GM12878 (cell line): ENCODE results near the gene RAP1GAP. TPM values are rescaled to one million over a fixed set of nuclear protein-coding genes. Genes with fewer than 3 reads are reported as not detected.

Source experiments
- ATAC-seq: fragments of 200-7000 bp; cut with Tn5 transposase; 3 replicates; pipeline ENCODE4 v1.9.1; 2020; ENCODE audit warnings: mild to moderate bottlenecking, moderate library complexity
- BruUV-seq: library from RNA; stranded (reverse); fragments of 400-500 nt; replicated peaks from 2 replicates; lab custom pipeline; 2021; lab: Mats Ljungman, UMichigan
- CTCF ChIA-PET: fragments of 300-600 bp; sonication (Branson Sonifier 250); formaldehyde crosslinking; extraction: SDS; loops from one replicate; lab custom pipeline; 2021; ENCODE audit warnings: inconsistent platforms; lab: Yijun Ruan, JAX
- POLR2A ChIA-PET: fragments of 350-600 bp; formaldehyde crosslinking; extraction: SDS; loops from one replicate; lab custom pipeline; 2021; ENCODE audit warnings: inconsistent platforms; lab: Charles Lee
- RAD21 ChIA-PET: fragments of 300-600 bp; sonication (Branson Sonifier 250); formaldehyde crosslinking; loops from one replicate; lab custom pipeline; 2023; ENCODE audit warnings: antibody characterized with exemption; ENCODE audit not compliant: unreplicated experiment; lab: Charles Lee
- SMC1A ChIA-PET: fragments of 300-600 bp; sonication (Branson Sonifier 250); formaldehyde crosslinking; loops from one replicate; lab custom pipeline; 2023; ENCODE audit not compliant: unreplicated experiment, uncharacterized antibody; lab: Charles Lee
- DNase-seq: peaks from one replicate; pipeline ENCODE4 v3.0.0-alpha.2; 2011; ENCODE audit warnings: low read depth, low spot score
- FAIRE-seq: peaks from 3 replicates; lab custom pipeline; 2011; peaks lifted over from hg19 to GRCh38; lab: Jason Lieb, UNC
- H2AFZ ChIP-seq: 2 replicates; pipeline ENCODE4 v1.6.0; 2011; ENCODE audit warnings: low read depth, low read length, control low read depth; ENCODE audit not compliant: control insufficient read depth
- H3K27ac ChIP-seq: 2 replicates; pipeline ENCODE4 v1.5.1; 2011; ENCODE audit warnings: control low read depth; ENCODE audit not compliant: control insufficient read depth, insufficient read depth
- H3K27me3 ChIP-seq, 2 experiments: replicated peaks in 1 of 2; 2 replicates each; pipeline versions ENCODE4 v1.6.0 to v1.6.1; 2011; ENCODE audit warnings: low read length in 1 of 2; ENCODE audit not compliant: control insufficient read depth in 2 of 2, insufficient read depth in 2 of 2
- H3K36me3 ChIP-seq, 2 experiments: 2 replicates each; pipeline ENCODE4 v1.5.1; 2011; ENCODE audit warnings: low read length in 1 of 2; ENCODE audit not compliant: control insufficient read depth in 2 of 2, insufficient read depth in 2 of 2
- H3K4me1 ChIP-seq: 2 replicates; pipeline ENCODE4 v1.6.1; 2011; ENCODE audit warnings: mild to moderate bottlenecking, low read length, moderate library complexity, mixed read lengths; ENCODE audit not compliant: control insufficient read depth, insufficient read depth
- H3K4me2 ChIP-seq: 2 replicates; pipeline ENCODE4 v1.6.0; 2011; ENCODE audit warnings: control low read depth; ENCODE audit not compliant: control insufficient read depth, insufficient read depth
- H3K4me3 ChIP-seq: fragments of 200-600 bp; sonication (generic); 2 replicates; pipeline ENCODE4 v1.5.1; 2016
- H3K79me2 ChIP-seq: 2 replicates; pipeline ENCODE4 v1.6.0; 2011; ENCODE audit warnings: low read length; ENCODE audit not compliant: control insufficient read depth, insufficient read depth
- H3K9ac ChIP-seq: 2 replicates; pipeline ENCODE4 v1.8.0; 2011; ENCODE audit warnings: low read length, control low read depth, mixed read lengths; ENCODE audit not compliant: control insufficient read depth, insufficient read depth
- H3K9me3 ChIP-seq: replicated peaks from 3 replicates; pipeline ENCODE4 v1.5.1; 2011; ENCODE audit warnings: mild to moderate bottlenecking, low read length; ENCODE audit not compliant: control insufficient read depth, insufficient read depth
- H4K20me1 ChIP-seq: 2 replicates; pipeline ENCODE4 v1.6.0; 2011; ENCODE audit not compliant: control insufficient read depth, insufficient read depth
- BCL11A ChIP-seq: IDR thresholded peaks from 2 replicates; pipeline ENCODE4 v1.6.1; 2011; ENCODE audit warnings: low read depth, low read length
- E2F4 ChIP-seq: IDR thresholded peaks from 2 replicates; pipeline ENCODE4 v1.6.1; 2012; ENCODE audit warnings: low read depth, low read length, improper control_type of control experiment
- E2F8 ChIP-seq: fragments of 450-650 bp; IDR thresholded peaks from 2 replicates; pipeline ENCODE4 v1.6.1; 2018; ENCODE audit warnings: mild to moderate bottlenecking, low read depth, moderate library complexity; ENCODE audit not compliant: partially characterized antibody
- EED ChIP-seq: sonication (generic); IDR thresholded peaks from 2 replicates; pipeline ENCODE4 v1.6.1; 2016; ENCODE audit warnings: antibody characterized with exemption, low read depth
- ESRRA ChIP-seq: IDR thresholded peaks from 2 replicates; pipeline ENCODE4 v1.6.1; 2012; ENCODE audit warnings: mild to moderate bottlenecking, low read length, improper control_type of control experiment
- IRF4 ChIP-seq: IDR thresholded peaks from 2 replicates; pipeline ENCODE4 v1.6.1; 2011; ENCODE audit warnings: low read depth, low read length
- NFYA ChIP-seq: IDR thresholded peaks from 2 replicates; pipeline ENCODE4 v1.6.1; 2011; ENCODE audit warnings: low read depth, mild to moderate bottlenecking, low read length, improper control_type of control experiment, borderline replicate concordance
- NR2C1 ChIP-seq: fragments of 450-650 bp; IDR thresholded peaks from 2 replicates; pipeline ENCODE4 v1.6.1; 2017; ENCODE audit warnings: antibody characterized with exemption, mild to moderate bottlenecking, moderate library complexity
- NR2C2 ChIP-seq: IDR thresholded peaks from 2 replicates; pipeline ENCODE4 v1.6.1; 2011; ENCODE audit warnings: borderline replicate concordance, low read depth; ENCODE audit not compliant: control insufficient read depth, insufficient read length
- NRF1 ChIP-seq: conservative IDR thresholded peaks from 2 replicates; pipeline ENCODE4 v1.6.1; 2011; ENCODE audit warnings: mild to moderate bottlenecking, low read depth, low read length, improper control_type of control experiment
- SIX5 ChIP-seq: IDR thresholded peaks from 2 replicates; pipeline ENCODE4 v1.6.1; 2011; ENCODE audit warnings: mild to moderate bottlenecking, low read depth, low read length, moderate library complexity; ENCODE audit not compliant: severe bottlenecking
- SMC3 ChIP-seq: IDR thresholded peaks from 2 replicates; pipeline ENCODE4 v1.6.1; 2011; ENCODE audit warnings: low read length, improper control_type of control experiment, borderline replicate concordance
- ZSCAN29 ChIP-seq: fragments of 450-650 bp; IDR thresholded peaks from 2 replicates; pipeline ENCODE4 v1.6.1; 2017; ENCODE audit warnings: mild to moderate bottlenecking, moderate library complexity
- WGBS: methylation state at CpG from one replicate; pipeline ENCODE4 v1.1.6; 2016; ENCODE audit warnings: low lambda C conversion rate; ENCODE audit not compliant: insufficient replicate concordance, insufficient coverage; ENCODE audit errors: missing lambda C conversion rate; 5-methylcytosine and 5-hydroxymethylcytosine counted together
- in situ Hi-C: fragments of 300-500 bp; cut with MboI; formaldehyde crosslinking; loops from 9 replicates; pipeline ENCODE4 v1.14.3; 2018; ENCODE audit warnings: mixed read lengths
- intact Hi-C: fragments of 100-400 bp; cut with micrococcal nuclease; formaldehyde crosslinking; loops from one replicate; pipeline ENCODE4 v1.14.2; 2022; ENCODE audit not compliant: unreplicated experiment
- polyA plus RNA-seq, 11 experiments: library from polyadenylated mRNA; depleted of rRNA in 4 of 11; unstranded in 6 of 11; stranded (reverse) in 5 of 11; fragments of >200 nt; fragmentation: Nextera tagmentation in 4 of 11; fragmentation: Illumina TruSeq in 1 of 11; extraction: Ambion mirVana in 4 of 11; extraction: Trizol in 1 of 11; gene quantifications; 1 replicate in 1 of 11; 2 replicates in 10 of 11; pipeline versions ENCODE4 v1.2.1 to v1.2.3, GENCODE V29; 2011 to 2016; ENCODE audit warnings: inconsistent platforms in 2 of 11, missing spikeins in 2 of 11, low read depth in 1 of 11
- total RNA-seq, 4 experiments: library from RNA; depleted of rRNA in 3 of 4; stranded (reverse); fragments of >200 nt in 3 of 4; fragmentation: Illumina TruSeq in 1 of 4; extraction: Trizol in 1 of 4; gene quantifications; 2 replicates each; pipeline versions ENCODE4 v1.2.1 to v1.2.3, GENCODE V29; 2013 to 2021

RAP1GAP gene
- total and polyA plus RNA-seq, 10 of the 15 experiments (the other 5 are each of a cell fraction or from before 2014, with no cell fraction given), result 0.04 to 0.96 (median 0.09) TPM; not detected in 3

GRCh38 chr1:21610989-21611785, 58.0 kb downstream of the RAP1GAP start:
- RAD21 ChIA-PET, result no interaction called here
- no peak for ATAC-seq
- FAIRE-seq, result no peak
- 32% methylated on average over 17 of the region's 21 CpGs for WGBS
- Histone ChIP-seq H2AFZ (no peak overlapping the region), H3K79me2 (no peaks in the 10 kb centered on the region), H3K9ac (no peak overlapping the region), H3K27ac (no peak overlapping the region), H4K20me1 (no peaks in the 10 kb centered on the region), H3K36me3 (no peaks in the 10 kb centered on the region), H3K4me1 (no peaks in the 10 kb centered on the region; the same call in 1 of the 2 replicates), H3K4me2 (no peak overlapping the region), H3K9me3 (no peaks in the 10 kb centered on the region), H3K4me3 (no peak overlapping the region), H3K27me3 (no peaks in the 10 kb centered on the region; a peak in 1 of 4 replicates)
- no TSS peak for BruUV-seq
- POLR2A ChIA-PET, result no interaction called here
- TF ChIP-seq ESRRA (no peak), IRF4 (no peak)
- intact Hi-C loops, result no loop called here
- CTCF ChIA-PET, result interaction anchor here (0.7 to 0.9 kb wide), 2 partner anchors 12 to 44 kb away, joined by 3 read pairs; no protein-coding TSS in a partner anchor
- in situ Hi-C loops, result no loop called here
- DNase-seq, result no peak
- SMC1A ChIA-PET, result no interaction called here

- Histone ChIP-seq H3K9ac (no peak overlapping the region), H3K27ac (no peak overlapping the region), H3K4me3 (no peak overlapping the region), H3K4me2 (no peak overlapping the region), H3K36me3 (no peaks in the 10 kb centered on the region), H3K9me3 (no peaks in the 10 kb centered on the region), H2AFZ (no peak overlapping the region), H3K4me1 (no peaks in the 10 kb centered on the region; the same call in 1 of the 2 replicates), H4K20me1 (no peaks in the 10 kb centered on the region), H3K27me3 (no peaks in the 10 kb centered on the region; a peak in 1 of 4 replicates), H3K79me2 (no peaks in the 10 kb centered on the region)
- WGBS, result 45% methylated on average over 14 of the region's 16 CpGs
- in situ Hi-C loops (no loop called here), intact Hi-C loops (no loop called here)
- SMC1A ChIA-PET, result no interaction called here
- POLR2A ChIA-PET, result interaction anchor here (0.6 kb wide), 1 partner anchor 846 kb away, joined by 3 read pairs; no protein-coding TSS in a partner anchor
- FAIRE-seq (no peak), DNase-seq (no peak), ATAC-seq (no peak)
- RAD21 ChIA-PET, result no interaction called here
- no TSS peak for BruUV-seq
- CTCF ChIA-PET, result interaction anchor here (0.9 kb wide), 1 partner anchor 45 kb away, joined by 3 read pairs; no protein-coding TSS in a partner anchor
- TF ChIP-seq BCL11A, result no peak
- no peak for TF ChIP-seq E2F4
- no peak for TF ChIP-seq SIX5
- TF ChIP-seq NR2C2, result no peak
- no peak for TF ChIP-seq EED
- TF ChIP-seq ZSCAN29, result no peak
- no peak for TF ChIP-seq NR2C1
- TF ChIP-seq NFYA, result no peak
- no peak for TF ChIP-seq SMC3
- TF ChIP-seq E2F8, result no peak
- no peak for TF ChIP-seq NRF1
These were observed 59.1 kb downstream of the RAP1GAP start for GRCh38 chr1:21610027-21610426.
